HepG2 (cell line): ENCODE measurements around the gene PSMA7. TPM values are rescaled to one million over a fixed set of nuclear protein-coding genes. Genes with fewer than 3 reads are reported as not detected.
A peak's percentile ranks its signal among the peaks of the same experiment; 100 is the strongest.

Experiments used
- ARID4A ChIP-seq: sonication (generic); formaldehyde crosslinking; IDR thresholded peaks from 2 replicates; pipeline ENCODE4 v1.5.0; 2020; ENCODE audit warnings: mild to moderate bottlenecking, missing genetic modification reagents, borderline replicate concordance
- CHD2 ChIP-seq: IDR thresholded peaks from 2 replicates; pipeline ENCODE4 v1.6.1; 2011; ENCODE audit warnings: low read depth, low read length, improper control_type of control experiment
- FOXK1 ChIP-seq: sonication (generic); formaldehyde crosslinking; IDR thresholded peaks from 2 replicates; pipeline ENCODE4 v1.4.0; 2020; ENCODE audit warnings: low read depth, missing genetic modification reagents, borderline replicate concordance
- LCORL ChIP-seq, 2 experiments: fragments of 450-650 bp in 1 of 2; sonication (generic) in 1 of 2; formaldehyde crosslinking in 1 of 2; IDR thresholded peaks; 2 replicates each; pipeline versions ENCODE4 v1.5.0 to v1.6.1; 2017 to 2020; ENCODE audit warnings: antibody characterized with exemption in 1 of 2, missing genetic modification reagents in 1 of 2
- MXD1 ChIP-seq: sonication (generic); formaldehyde crosslinking; IDR thresholded peaks from 2 replicates; pipeline ENCODE4 v1.4.0; 2020; ENCODE audit warnings: mild to moderate bottlenecking, missing genetic modification reagents
- REST ChIP-seq, 2 experiments: IDR thresholded peaks; 2 replicates each; pipeline ENCODE4 v1.6.1; 2011 to 2012; ENCODE audit warnings: low read length in 2 of 2, borderline replicate concordance in 1 of 2, low read depth in 1 of 2, mild to moderate bottlenecking in 1 of 2, moderate library complexity in 1 of 2
- SP4 ChIP-seq: sonication (generic); formaldehyde crosslinking; IDR thresholded peaks from 2 replicates; pipeline ENCODE4 v1.8.1; 2023; ENCODE audit warnings: mild to moderate bottlenecking, missing genetic modification reagents
- ZNF20 ChIP-seq: sonication (generic); formaldehyde crosslinking; IDR thresholded peaks from 2 replicates; pipeline ENCODE4 v1.4.0; 2020; ENCODE audit warnings: mild to moderate bottlenecking, moderate library complexity, missing genetic modification reagents
- ZNF234 ChIP-seq: sonication (generic); formaldehyde crosslinking; conservative IDR thresholded peaks from 2 replicates; pipeline ENCODE4 v1.5.1; 2020; ENCODE audit warnings: mild to moderate bottlenecking, missing genetic modification reagents
- ZNF432 ChIP-seq: sonication (generic); formaldehyde crosslinking; IDR thresholded peaks from 2 replicates; pipeline ENCODE4 v1.5.0; 2020; ENCODE audit warnings: missing genetic modification reagents, mild to moderate bottlenecking, borderline replicate concordance
- ZNF510 ChIP-seq: sonication (generic); formaldehyde crosslinking; IDR thresholded peaks from 2 replicates; pipeline ENCODE4 v1.4.0; 2020; ENCODE audit warnings: low read depth, mild to moderate bottlenecking, missing genetic modification reagents
- ZNF546 ChIP-seq: sonication (generic); formaldehyde crosslinking; conservative IDR thresholded peaks from 2 replicates; pipeline ENCODE4 v1.8.1; 2023; ENCODE audit warnings: mild to moderate bottlenecking, missing genetic modification reagents
- ZNF761 ChIP-seq: sonication (generic); formaldehyde crosslinking; conservative IDR thresholded peaks from 2 replicates; pipeline ENCODE4 v1.4.0; 2020; ENCODE audit warnings: mild to moderate bottlenecking, missing genetic modification reagents
- ZNF841 ChIP-seq: sonication (generic); formaldehyde crosslinking; IDR thresholded peaks from 2 replicates; pipeline ENCODE4 v1.8.1; 2023; ENCODE audit warnings: missing genetic modification reagents, borderline replicate concordance
- ZSCAN25 ChIP-seq: sonication (generic); formaldehyde crosslinking; IDR thresholded peaks from 2 replicates; pipeline ENCODE4 v1.8.0; 2022; ENCODE audit warnings: mild to moderate bottlenecking, missing genetic modification reagents
- polyA plus RNA-seq, 8 experiments: library from polyadenylated mRNA; depleted of rRNA in 3 of 8; stranded (reverse) in 7 of 8; unstranded in 1 of 8; fragments of >200 nt; fragmentation: Illumina TruSeq in 4 of 8; extraction: Trizol in 4 of 8; gene quantifications; 2 replicates each; pipeline versions ENCODE4 v1.2.1 to v1.2.3, GENCODE V29; 2011 to 2016; ENCODE audit warnings: low read depth in 4 of 8, missing spikeins in 1 of 8, mixed read lengths in 1 of 8; ENCODE audit not compliant: insufficient read depth in 1 of 8
- total RNA-seq, 5 experiments: library from RNA; depleted of rRNA; stranded (reverse); fragments of >200 nt; fragmentation: Illumina TruSeq; extraction: Trizol; gene quantifications; 2 replicates each; pipeline ENCODE4 v1.2.3, GENCODE V29; 2016; ENCODE audit warnings: low read depth in 1 of 5

Gene PSMA7
- total and polyA plus RNA-seq, 2 of the 13 experiments (the other 11 are each of a cell fraction or from before 2014, with no cell fraction given) = 531 to 631 TPM

GRCh38 chr20:62155428-62156253 is 12.4 kb upstream of the PSMA7 start (continued):
- peak; percentile 69; the same call in 1 of the 2 replicates for TF ChIP-seq ARID4A (CRISPR knock-in tag)
- no peak for TF ChIP-seq ZNF510 (CRISPR knock-in tag)
- TF ChIP-seq ZNF546 = no peak
- no peak for TF ChIP-seq ZNF841 (CRISPR knock-in tag)
- TF ChIP-seq MXD1 (CRISPR knock-in tag) = peak; percentile 1; the same call in 1 of the 2 replicates
- TF ChIP-seq ZNF432 = no peak
- TF ChIP-seq LCORL (IDR thresholded peaks at IDR 0.05) = peak; percentile 40; the same call in 1 of the 2 replicates
- peak; percentile 91 for TF ChIP-seq LCORL (CRISPR knock-in tag; IDR thresholded peaks at IDR 0.05)
- no peak for TF ChIP-seq ZSCAN25 (CRISPR knock-in tag)
- TF ChIP-seq SP4 (CRISPR knock-in tag) = peak; percentile 60; the same call in 1 of the 2 replicates
- TF ChIP-seq FOXK1 = no peak
- no peak for TF ChIP-seq REST (IDR thresholded peaks at IDR 0.05; ENCODE audit: borderline replicate concordance in 1 of 2, low read depth in 1 of 2, low read length in 2 of 2)
- TF ChIP-seq CHD2 = no peak
- no peak for TF ChIP-seq ZNF234
- no peak for TF ChIP-seq ZNF20 (CRISPR knock-in tag)
- no peak for TF ChIP-seq ZNF761 (CRISPR knock-in tag)
